ENCODE data around the gene WFDC9. TPM values are rescaled to one million over a fixed set of nuclear protein-coding genes. Genes with fewer than 3 reads are reported as not detected.

Gene WFDC9
- total and polyA plus RNA-seq, 2 of the 8 experiments (the other 6 are each of a cell fraction or from before 2014, with no cell fraction given): not detected

DNA sequence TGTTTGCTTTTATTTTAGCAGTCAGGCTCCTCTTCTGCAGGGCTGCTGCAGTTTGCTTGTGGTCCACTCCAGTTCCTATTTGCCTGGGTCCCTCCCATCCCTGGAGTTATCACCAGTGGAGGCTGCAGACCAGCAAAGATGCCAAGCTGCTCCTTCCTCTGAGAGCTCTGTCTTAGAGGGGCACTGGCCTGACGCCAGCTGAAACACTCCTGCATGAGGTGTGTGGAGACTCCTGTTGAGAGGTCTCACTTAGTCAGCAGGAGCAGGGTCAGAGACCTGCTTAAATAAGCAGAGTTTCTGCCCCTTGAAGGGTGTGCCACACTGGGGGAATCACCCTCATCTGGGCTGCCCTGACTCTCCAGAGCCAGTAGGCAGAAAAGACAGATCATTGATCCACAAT, 35.8 kb downstream of the WFDC9 start:
- 40% methylated on average over 1 of the region's 1 CpG; no CpG with 5 or more reads in 1 of the 2 experiments for WGBS, 2 experiments (ENCODE audit: extremely low coverage in 1 of 2, insufficient coverage in 1 of 2, insufficient read length in 1 of 2, insufficient replicate concordance in 2 of 2, low coverage in 1 of 2, low lambda C conversion rate in 2 of 2, missing lambda C conversion rate in 1 of 2)
- no peaks in the 10 kb centered on the region for H3K4me1 ChIP-seq (replicated peaks in 1 of 4; ENCODE audit: control insufficient read depth in 3 of 4, insufficient read depth in 4 of 4, low read length in 3 of 4)
- no peak overlapping the region for H3K27ac ChIP-seq (ENCODE audit: low read depth, low read length)
- FAIRE-seq: no peak
- no peak overlapping the region for H3K9ac ChIP-seq (replicated peaks in 1 of 4; ENCODE audit: extremely low read depth in 1 of 4, low read depth in 3 of 4, low read length in 3 of 4)
- no peak overlapping the region for H3K23ac ChIP-seq (ENCODE audit: insufficient read length)
- no peak overlapping the region for H4K91ac ChIP-seq (replicated peaks; ENCODE audit: insufficient read length, low read length)
- no peak overlapping the region; the same call in 1 of the 2 replicates for H2BK20ac ChIP-seq (ENCODE audit: low read length)
- TF ChIP-seq HDAC6 (IDR thresholded peaks at IDR 0.05; ENCODE audit: low read depth, low read length): no peak
- TF ChIP-seq RXRA (IDR thresholded peaks at IDR 0.05; ENCODE audit: insufficient read depth, low read depth, low read length): no peak
- TF ChIP-seq SUZ12 (IDR thresholded peaks at IDR 0.05; ENCODE audit: low read length): no peak
- TF ChIP-seq CTCF (IDR thresholded peaks at IDR 0.05; ENCODE audit: control extremely low read depth in 1 of 3, insufficient read depth in 1 of 3, low read depth in 1 of 3, low read length in 3 of 3): no peak
- DNase-seq (ENCODE audit: low read depth in 1 of 2, low spot score in 2 of 2): no peak
- no peaks in the 10 kb centered on the region; the same call in 1 of the 2 replicates for H3K23me2 ChIP-seq (ENCODE audit: low read depth, low read length)
- no peak overlapping the region for H3K56ac ChIP-seq (replicated peaks; ENCODE audit: insufficient read length, low read depth, low read length)
- no peak overlapping the region for H4K8ac ChIP-seq (ENCODE audit: extremely low read depth, insufficient read depth, low read length)
- no peaks in the 10 kb centered on the region for H3K9me3 ChIP-seq (ENCODE audit: insufficient read depth in 2 of 2, low read depth in 1 of 2, low read length in 1 of 2)
- no peak overlapping the region for H3K4me2 ChIP-seq (ENCODE audit: insufficient read depth in 1 of 2, low read depth in 2 of 2, low read length in 2 of 2)
- no peak overlapping the region for H2AFZ ChIP-seq (ENCODE audit: low read length)
- no peaks in the 10 kb centered on the region for H3K36me3 ChIP-seq (ENCODE audit: control insufficient read depth in 2 of 4, insufficient read depth in 4 of 4, low read length in 3 of 4)
- no peaks in the 10 kb centered on the region; a peak in 1 of 7 replicates for H3K27me3 ChIP-seq (replicated peaks in 1 of 4; ENCODE audit: control insufficient read depth in 3 of 4, extremely low read depth in 1 of 4, insufficient read depth in 3 of 4, low read length in 3 of 4)
- H4K20me1 ChIP-seq (replicated peaks in 1 of 2; ENCODE audit: control insufficient read depth in 1 of 2, insufficient read depth in 2 of 2, low read length in 2 of 2): no peaks in the 10 kb centered on the region
- no peaks in the 10 kb centered on the region for H3K79me2 ChIP-seq (ENCODE audit: control insufficient read depth in 1 of 2, insufficient read depth in 2 of 2, low read length in 2 of 2)
- POLR2A ChIA-PET (ENCODE audit: partially characterized antibody): no interaction called here
- no peaks in the 10 kb centered on the region for H3K79me1 ChIP-seq (ENCODE audit: low read depth, low read length)
- no peak overlapping the region for H3K4me3 ChIP-seq (ENCODE audit: extremely low read depth in 1 of 4, insufficient read depth in 2 of 4, low read depth in 3 of 4, low read length in 4 of 4)
- H2BK5ac ChIP-seq (ENCODE audit: low read depth, low read length): no peak overlapping the region
- H3K14ac ChIP-seq (ENCODE audit: insufficient read length): no peak overlapping the region
- no peak overlapping the region for H2AK5ac ChIP-seq (ENCODE audit: low read depth, low read length)
- H2BK15ac ChIP-seq (ENCODE audit: low read length): no peak overlapping the region
- CTCF ChIA-PET (ENCODE audit: partially characterized antibody): interaction anchor here (2.1 to 4.8 kb wide), 2 partner anchors 35 to 175 kb away, joined by 9 to 48 read pairs; partner anchors contain the start of gene WFDC10A
- H3K4ac ChIP-seq (replicated peaks; ENCODE audit: insufficient read length, low read depth, low read length): no peak overlapping the region
- no peak overlapping the region for H2BK120ac ChIP-seq (replicated peaks; ENCODE audit: low read depth, low read length)
- H4K5ac ChIP-seq (ENCODE audit: insufficient read length, low read depth, low read length): no peak overlapping the region
- H3K18ac ChIP-seq (ENCODE audit: extremely low read depth, low read length): no peak overlapping the region
- H2BK12ac ChIP-seq (ENCODE audit: low read depth, low read length): no peak overlapping the region
